Upper lobe of left lung (tissue), 4 donors: ENCODE measurements around the gene ZNF280C.

ENCODE experiments used
- EP300 ChIP-seq, 4 donors: sonication (generic); formaldehyde crosslinking; IDR thresholded peaks; one replicate each; pipeline ENCODE4 v1.5.1; 2017; ENCODE audit warnings: antibody characterized with exemption in 4 of 4, control low read depth in 2 of 4
- POLR2A ChIP-seq, 4 donors: fragments of 450-650 bp; IDR thresholded peaks; one replicate each; pipeline ENCODE4 v1.5.1; 2016 to 2017; ENCODE audit warnings: antibody characterized with exemption in 4 of 4, mild to moderate bottlenecking in 2 of 4
- POLR2AphosphoS5 ChIP-seq, 2 donors: sonication (generic); formaldehyde crosslinking; IDR thresholded peaks; one replicate each; pipeline ENCODE4 v1.5.1; 2017; ENCODE audit warnings: antibody characterized with exemption in 2 of 2
- TF ChIP-seq, protein P1 (sequence below), 6 experiments: fragments of 450-650 bp in 4 of 6; fragments of 200-600 bp in 2 of 6; sonication (generic) in 2 of 6; IDR thresholded peaks; one replicate each; pipeline ENCODE4 v1.5.1; 2016 to 2019; ENCODE audit warnings: antibody characterized with exemption in 6 of 6

DNA sequence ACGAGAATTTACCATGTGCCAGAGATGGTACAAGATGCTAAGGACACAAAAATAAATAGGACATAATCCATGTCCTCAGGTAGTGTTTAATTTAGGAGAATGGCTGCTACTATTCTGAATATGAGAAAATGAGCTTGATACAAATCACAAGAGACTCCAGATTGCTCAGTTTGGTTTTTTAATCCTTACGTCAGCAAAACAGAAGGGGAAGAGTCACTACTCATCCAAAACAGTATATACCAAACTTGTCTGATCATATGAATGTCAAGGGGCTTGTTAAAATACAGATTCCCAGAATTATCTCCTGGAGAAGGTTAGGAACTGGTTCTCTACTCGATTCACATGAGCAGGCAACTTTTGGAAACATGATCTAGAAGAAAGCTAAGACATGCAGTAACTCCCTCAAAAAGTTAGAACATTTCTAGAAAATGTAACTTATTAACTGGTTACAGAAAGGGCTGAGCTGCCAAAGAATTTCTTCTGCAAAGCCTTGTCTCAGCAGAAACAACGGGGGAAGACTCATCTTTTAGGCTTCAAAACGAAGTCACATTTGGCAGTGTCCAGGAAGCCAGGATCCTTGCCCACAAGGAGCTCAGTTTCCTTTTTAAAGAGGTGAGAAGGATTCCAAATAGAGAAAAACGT, 106.5 kb downstream of the ZNF280C start:
- TF ChIP-seq, protein P1, sequence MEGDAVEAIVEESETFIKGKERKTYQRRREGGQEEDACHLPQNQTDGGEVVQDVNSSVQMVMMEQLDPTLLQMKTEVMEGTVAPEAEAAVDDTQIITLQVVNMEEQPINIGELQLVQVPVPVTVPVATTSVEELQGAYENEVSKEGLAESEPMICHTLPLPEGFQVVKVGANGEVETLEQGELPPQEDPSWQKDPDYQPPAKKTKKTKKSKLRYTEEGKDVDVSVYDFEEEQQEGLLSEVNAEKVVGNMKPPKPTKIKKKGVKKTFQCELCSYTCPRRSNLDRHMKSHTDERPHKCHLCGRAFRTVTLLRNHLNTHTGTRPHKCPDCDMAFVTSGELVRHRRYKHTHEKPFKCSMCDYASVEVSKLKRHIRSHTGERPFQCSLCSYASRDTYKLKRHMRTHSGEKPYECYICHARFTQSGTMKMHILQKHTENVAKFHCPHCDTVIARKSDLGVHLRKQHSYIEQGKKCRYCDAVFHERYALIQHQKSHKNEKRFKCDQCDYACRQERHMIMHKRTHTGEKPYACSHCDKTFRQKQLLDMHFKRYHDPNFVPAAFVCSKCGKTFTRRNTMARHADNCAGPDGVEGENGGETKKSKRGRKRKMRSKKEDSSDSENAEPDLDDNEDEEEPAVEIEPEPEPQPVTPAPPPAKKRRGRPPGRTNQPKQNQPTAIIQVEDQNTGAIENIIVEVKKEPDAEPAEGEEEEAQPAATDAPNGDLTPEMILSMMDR (IDR thresholded peaks at IDR 0.05): no peak
- TF ChIP-seq POLR2AphosphoS5 (IDR thresholded peaks at IDR 0.05) (no peak), POLR2A (IDR thresholded peaks at IDR 0.05) (no peak), EP300 (IDR thresholded peaks at IDR 0.05) (no peak)
